NCI-H526 treated with DMSO at 0.1 percent for 48 hours (cell line): ENCODE results near the gene TEX29.

Experiments used
- DNase-seq: peaks from one replicate; lab custom pipeline; 2025; lab: John Stamatoyannopoulos, UW

Gene TEX29

DNA sequence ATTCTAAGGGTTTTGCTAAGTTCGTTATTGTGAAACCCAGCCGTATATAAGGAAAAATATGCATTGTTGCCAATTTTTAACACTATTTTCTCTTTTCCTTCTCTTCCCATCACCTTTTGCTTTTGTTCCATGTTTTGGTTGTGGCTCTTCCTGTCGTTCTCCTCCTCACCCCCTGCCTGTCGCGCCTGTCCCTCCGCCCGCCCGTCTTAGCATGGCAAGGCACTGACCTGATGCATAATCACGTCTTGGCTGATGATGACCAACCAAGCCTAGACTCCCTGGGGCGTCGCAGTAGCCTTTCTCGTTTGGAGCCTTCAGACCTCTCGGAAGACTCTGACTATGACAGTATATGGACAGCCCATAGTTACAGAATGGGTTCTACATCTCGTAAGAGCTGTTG, 28.5 kb upstream of the TEX29 start:
- DNase-seq, result no peak

DNA sequence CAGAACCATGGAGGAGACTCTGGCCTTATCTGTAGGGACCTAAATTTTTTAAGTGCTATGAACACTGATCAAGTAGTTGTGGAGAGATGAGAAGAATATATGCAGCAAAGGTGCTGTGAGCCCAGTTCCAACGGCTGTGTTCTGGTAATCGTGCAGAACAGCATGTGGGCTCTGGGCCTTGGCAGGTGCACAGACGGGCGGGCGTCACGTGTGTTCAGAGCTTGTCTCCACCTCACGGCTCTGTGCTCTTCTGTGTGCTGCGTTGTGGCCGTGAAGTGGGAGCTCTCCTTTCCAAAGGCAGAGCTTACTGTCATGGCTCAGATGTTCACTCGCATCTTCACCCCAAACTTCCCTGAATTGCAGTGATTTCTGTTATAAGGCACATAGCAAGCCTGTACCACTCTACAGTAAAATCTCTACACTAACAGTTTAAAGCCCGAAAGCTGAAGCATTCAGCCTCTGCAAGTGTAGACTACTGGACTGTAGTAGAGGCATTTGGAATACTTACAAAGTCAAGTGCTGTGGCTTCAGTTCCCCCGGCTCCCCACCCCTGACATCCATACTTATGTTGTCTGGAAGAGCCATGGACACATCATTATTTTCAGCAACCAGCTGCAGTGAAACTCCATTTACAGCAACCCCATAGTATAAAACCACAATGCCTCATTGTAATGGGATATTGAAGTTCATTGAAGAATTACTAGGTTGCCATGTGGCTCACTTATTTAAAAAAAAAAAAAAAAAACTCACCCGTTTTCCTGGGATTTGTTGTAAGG, 27.5 kb upstream of the TEX29 start:
- DNase-seq, result no peak

DNA sequence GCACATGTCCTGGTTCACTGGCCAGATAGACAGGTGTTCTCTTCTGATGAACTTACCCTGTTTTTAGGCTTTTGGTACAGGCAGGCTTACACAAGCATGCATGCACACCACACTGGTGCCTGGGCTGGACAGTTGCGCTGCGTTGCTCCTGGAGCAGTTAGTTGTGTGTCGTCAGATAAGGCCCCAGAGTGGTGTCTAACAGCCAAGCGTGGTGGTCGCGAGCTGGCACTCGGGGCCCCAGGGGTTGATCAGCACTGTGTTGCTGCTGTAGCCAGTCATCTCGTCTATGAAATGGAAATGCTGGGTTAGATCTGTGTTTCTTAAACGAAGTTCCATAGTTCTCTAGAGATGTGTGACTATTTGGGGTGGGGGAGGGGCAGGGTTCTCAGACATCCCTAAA, 24.6 kb upstream of the TEX29 start:
- no peak for DNase-seq

DNA sequence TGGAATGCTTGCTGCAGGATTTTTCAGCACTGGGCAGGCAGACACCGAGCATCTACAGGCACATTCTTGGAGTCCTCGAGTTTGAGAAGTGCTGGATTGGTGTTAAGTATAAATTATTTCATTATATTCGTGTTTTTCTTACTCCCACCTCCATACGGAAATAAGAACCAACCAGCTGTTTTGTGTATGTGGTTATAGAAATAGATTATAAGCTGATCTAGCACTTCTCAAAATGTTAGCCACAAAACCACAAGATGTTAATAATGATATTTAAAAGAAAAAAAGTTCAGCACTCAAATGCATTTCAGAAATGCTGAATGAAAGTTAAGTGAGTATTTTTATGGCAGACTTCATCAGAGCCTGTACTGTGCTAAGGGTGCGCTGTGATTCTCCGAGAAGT, 24.0 kb upstream of the TEX29 start:
- DNase-seq, result no peak

DNA sequence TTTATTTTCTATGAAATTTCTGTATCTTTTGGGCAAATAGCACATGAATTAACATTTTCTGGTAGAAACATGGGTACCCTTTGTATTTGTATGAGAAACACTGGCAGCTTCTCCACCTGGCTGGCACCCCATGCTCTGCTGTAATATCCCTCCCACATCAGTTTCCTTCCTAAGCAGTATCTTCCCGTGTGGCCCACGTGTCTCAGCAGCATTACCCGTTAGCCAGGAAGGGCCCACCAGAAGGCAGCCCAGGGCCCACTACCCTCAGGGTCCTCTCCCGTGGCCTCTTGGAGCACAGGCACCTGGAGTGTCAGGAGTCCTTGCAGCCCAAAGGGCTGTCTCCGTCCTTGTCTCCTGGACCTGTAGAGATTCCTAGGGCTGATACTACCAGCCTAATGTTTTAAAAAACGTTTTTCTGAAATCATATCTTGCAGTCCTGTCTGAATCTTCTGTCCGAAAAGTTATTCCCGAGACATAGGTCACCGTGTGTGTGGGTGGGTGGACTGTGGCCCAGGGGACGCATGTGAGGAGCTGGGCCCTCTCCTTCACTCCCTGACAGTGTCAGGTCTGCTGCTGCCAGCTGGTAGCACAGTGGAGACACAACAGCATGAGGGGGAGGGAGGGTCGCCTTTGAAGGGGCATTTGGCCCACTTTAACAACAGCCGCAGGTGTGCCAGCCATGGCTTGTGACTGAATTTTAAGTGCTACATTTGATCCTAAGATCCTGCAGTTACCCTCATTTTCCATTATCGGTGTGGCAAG, 22.0 kb upstream of the TEX29 start:
- DNase-seq, result no peak

DNA sequence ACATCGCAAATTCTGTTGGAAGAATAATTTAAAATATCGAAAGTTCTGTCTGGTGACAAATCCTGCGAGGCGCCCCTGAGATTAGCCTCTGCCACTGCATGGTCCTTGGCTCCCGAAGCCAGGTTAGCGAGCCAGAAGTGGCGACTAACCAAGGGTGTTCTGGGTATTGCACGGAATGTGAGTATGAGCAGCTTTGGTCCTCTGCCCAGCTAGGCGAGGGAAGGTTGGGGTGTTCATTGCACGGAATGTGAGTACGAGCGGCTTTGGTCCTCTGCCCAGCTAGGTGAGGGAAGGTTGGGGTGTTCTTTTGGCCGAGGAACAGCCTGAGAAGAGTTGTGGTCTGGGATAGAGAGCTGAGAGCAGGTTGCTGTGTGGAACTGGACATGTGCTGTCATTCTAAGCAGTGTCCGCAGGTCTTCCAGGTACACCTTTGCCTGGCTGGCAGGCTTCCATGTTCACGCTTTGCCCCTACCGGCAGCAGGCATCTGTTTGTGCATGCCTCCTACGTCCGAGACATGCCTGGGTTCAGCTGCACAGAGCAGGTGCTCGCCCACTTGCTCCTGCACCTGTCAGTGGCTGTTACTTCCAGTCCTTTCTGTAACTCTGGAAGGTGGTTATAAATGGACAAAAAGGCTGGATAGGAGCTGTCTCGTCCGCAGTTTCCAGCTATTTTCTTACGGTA, 18.3 kb upstream of the TEX29 start:
- DNase-seq, result no peak

DNA sequence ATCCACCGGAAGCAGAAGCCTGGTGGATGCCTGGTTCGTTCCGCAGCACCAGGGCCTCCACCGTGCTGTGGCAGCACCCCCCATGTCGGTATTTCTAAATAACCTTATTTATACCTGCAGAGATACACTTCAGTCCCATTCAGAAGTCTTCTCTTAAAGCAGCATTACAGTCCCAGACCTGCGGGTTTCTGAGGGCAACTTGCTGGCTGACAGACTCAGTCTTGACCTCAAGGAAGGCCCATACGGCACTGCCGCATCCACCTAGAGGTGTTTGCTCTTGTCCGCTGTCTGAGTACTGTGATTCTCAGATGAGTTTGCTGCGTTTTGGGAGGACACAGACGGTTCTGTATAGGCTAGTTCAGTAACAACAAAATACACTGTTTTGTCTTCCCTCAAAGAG, 16.9 kb upstream of the TEX29 start:
- DNase-seq, result no peak

DNA sequence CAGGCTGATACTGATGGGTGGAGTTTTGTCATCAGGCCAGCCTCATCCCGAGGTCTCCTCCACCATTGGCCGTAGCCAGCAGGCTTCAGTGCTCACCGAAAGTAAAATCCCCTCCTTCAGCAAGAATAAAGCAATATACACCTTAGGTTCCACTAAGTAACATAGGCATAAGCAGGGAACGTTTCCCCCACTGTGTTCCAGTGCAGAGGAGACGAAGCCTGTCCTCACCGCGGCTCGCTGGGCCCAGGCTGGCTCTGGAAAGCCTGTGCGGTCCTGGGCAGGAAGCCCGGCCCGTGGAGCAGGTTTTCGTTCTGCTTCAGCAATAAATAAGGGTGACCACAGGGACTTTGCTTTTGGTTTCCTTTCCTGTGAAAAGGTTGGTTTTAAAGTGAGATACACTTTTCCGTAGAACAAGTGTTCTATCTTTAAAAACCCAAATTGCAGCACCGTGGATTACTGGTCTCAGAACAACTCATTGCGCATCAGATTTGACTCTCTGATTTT, 16.3 kb upstream of the TEX29 start:
- DNase-seq, result no peak

DNA sequence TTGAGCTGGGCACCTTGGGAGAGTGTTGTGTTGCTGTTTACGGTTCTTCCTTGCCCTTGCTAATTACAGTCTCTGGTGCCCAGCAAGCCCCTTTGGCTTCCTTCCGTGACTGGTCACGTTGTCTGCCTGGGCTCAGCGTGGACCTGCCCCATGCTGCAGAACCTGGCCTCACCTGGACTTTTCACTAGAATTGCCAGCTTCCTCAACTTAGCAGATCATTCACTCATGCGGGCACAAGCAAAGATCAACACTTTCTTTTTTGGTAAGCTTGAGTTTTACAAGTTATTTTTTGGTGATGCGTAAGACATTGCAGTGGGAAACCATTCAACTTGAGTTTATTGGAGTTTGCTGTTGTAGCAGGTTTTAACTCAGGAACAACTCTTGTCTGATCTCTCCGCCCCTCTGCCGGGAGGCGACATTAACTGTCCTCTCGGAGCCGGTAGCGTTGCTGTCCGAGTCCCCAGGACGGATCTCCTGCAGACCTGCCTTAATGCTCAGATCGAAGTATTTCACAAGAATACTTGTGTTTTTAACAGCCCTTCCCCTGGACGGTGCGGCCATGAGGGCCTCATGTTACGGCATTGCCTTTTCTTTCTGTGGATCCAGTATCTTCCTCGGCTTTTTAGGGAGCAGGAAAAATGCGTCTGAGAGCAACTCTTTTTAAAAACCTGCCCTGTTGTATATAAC, 15.7 kb upstream of the TEX29 start:
- DNase-seq, result no peak

DNA sequence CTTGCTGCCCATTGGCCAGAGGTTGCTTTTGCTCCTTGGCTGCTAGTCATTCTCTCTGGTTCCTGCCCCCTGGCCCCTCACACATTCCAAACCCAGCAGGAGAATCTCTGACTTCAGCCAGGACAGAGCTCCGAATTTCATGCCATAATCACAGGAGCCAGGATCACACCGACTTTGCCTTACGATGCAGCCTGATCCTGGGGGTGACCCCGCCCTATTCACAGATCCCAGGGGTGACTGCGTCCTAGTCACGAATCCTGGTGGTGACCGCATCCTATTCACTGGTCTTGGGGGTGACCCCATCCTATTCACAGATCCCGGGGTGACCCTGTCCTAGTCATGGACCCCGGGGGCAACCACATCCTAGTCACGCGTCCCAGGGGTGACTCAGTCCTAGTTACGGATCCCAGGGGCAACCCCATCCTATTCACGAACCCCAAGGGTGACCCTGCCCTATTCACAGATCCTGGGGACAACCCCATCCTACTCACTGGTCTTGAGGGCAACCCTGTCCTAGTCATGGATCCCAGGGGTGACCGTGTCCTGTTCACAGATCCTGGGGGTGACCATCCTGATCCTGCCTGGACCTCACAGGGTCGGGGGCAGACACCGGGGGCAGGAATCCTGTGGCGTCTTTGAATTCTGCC, 7.4 kb upstream of the TEX29 start:
- DNase-seq, result no peak

DNA sequence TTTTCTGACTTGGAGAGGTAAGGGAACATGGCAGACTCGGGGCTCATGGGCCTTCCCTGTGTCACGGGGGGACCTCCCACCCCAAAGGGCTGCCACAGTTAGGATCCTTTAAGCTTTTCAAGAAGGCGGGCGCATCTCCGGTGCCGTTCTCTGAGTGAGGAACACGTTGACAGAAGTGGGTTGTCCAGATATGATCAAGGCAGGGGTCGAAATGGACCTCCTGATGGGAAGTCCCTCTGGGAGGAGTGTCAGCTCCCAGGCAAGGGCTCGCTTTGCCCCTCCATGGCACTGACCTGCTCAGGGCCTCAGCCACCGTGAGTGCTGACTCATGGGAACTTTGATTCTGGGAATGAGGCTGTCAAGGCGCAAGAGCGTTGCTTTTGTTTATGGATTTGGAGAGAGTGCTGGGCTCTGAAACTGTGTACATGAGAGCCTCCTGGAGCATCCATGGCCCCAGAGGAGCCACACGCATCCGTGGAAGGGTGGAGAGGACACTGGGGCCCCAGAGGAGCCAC, 6.5 kb upstream of the TEX29 start:
- DNase-seq, result no peak

DNA sequence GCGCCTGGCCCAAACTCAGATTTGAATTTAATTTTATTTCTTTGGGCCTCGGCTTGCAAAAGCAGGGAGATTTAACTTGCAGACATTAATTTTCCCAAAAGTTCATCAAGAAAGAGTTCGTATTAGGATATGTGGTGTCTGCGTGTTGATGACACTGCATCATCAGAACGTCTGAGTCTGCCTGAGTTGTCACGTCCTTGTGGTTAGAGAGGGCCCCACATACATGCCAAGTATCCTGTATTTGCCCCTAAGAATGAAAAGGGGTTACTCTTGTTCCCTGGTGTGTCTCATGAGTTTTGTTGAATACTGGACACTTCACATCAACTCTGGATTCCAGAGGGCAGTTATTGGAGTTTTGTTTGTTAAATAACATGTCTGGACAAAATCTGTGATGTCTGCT, 5.6 kb upstream of the TEX29 start:
- DNase-seq, result no peak

DNA sequence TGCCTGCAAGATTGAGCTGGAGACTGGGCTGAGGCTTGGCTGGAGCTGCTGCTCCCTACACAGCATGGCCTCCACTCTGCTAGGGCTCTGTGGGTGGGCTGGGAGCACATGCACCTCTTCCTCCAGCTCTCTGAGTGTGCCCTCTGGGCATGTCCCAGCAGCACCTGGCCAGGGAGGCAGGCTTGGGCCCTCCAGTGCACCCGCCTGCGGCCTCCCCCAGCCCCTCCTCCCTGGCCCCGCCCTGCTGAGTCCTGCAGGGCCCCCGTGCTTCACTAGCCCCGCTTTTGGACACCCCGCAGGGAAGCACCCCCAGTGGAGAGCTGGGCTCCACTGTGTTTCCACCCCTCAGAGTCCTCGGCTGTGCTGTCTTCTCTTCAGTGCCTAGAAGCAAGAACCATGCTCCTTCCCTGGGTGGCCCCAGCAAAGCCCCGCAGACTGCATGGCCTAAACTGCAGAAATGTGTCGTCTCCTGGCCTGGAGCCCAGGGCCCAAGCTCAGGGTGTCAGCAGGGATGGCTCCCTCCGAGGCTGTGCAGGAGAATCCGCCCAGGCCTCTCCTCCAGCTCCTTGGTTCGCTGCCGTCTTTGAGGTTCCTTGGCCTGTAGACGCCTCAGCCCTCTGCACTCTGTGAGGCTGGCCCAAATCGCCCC, 5.0 kb upstream of the TEX29 start:
- DNase-seq, result no peak

DNA sequence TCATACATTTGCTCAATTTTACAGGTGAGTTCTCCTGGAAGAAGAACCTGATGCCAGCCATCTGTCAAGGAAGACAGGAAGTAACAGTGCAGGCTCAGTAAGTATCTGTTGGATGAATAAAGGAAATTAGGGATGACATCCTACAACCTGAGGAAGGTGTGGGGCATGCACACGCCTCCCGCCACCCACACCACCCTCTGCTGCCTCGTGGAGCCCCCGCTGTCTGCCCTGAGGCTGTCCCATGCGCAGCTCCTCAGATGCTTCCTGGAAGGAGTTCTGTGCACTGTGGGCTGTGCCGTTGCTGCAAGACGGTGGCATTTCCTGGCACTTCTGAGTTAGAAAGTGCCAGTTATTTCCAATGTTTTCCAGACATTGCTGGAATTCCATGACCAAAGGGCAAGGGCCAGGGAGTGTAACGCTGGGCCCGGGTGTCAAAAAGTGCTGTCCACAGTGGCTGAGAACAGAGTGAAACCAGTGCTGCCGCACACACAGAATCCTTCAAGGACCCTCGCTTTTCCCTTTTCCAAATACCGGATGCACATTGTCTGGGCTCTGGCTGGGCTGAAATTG, 4.2 kb upstream of the TEX29 start:
- no peak for DNase-seq

DNA sequence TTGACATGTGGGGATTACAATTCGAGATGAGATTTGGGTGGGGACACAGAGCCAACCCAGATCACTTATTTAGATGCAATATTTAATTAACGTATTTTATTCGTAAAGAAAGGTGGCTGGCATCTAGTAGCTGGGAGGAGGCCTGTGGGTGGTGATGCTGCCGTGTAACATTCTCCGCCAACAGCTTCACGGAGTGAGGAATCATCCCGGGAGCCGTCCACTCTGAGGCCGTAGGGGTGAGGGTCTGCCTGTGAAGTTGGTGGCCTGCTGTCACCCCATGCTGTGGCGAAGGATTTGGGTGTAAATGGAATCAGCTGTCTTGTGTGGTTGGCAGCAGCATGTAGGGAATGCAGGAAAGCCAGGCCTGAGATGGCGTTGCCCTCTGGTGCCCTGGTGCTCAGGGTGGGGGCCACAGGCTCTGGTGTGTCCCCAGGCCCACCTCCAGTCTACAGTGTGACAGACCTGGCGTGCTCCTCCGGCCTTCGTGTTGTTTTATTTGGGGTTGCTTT, 3.3 kb upstream of the TEX29 start:
- no peak for DNase-seq

DNA sequence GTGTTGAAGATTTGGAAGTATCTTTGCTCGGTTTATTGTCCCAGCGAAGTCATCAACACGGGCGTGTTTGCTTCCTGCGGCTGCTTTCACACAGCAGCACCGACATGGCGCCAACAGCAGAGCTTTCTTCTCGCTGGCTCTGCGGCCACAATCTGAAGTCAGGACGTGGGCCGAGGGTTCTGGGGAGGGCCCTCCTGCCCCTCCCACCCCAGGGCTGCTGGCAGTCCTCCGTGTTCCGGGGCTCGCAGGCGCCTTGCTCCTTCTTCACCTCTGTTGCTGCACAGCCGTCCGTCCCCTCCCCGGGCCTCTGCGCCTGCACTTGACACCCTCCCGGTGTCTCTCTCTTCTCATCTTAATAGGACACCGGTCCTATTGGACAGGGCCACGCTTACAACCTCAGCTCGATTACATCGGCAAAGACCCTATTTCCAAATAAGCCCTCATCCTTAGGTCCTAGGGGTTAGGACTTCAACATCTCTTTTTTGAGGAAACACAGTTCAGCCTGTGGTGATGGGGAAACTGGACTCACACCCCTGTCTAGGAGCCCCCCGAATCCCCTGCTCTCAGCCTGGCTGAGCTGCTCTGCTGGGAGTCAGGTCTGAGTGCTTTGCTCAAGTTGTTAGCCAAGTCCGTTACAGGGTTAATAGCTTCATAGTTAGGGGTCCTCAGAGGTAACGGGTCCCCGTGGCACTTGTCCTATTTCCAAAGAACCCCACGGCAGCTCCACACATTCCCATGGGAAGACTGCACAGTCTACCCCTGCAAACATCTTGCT, 2.7 kb upstream of the TEX29 start:
- no peak for DNase-seq

DNA sequence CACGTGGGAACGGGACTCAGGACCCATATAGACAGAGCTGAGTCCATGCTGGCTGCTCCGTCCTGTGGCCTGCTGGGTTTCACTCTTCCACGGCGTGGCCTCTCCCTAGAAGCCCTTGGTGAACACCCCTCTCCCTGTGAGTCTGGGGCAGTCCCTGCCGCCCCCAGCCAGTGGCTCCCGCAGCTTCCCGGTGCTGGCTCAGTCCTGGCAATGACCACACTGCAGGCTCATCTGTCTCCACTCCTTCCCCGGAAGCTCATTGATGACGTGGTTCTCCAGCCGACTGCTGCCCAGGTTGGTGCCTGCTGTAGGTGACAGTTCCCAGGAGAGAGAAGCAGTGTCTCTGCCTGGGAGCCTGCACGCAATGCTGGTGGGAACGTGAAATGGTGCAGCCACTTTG, 2.1 kb upstream of the TEX29 start:
- no peak for DNase-seq

DNA sequence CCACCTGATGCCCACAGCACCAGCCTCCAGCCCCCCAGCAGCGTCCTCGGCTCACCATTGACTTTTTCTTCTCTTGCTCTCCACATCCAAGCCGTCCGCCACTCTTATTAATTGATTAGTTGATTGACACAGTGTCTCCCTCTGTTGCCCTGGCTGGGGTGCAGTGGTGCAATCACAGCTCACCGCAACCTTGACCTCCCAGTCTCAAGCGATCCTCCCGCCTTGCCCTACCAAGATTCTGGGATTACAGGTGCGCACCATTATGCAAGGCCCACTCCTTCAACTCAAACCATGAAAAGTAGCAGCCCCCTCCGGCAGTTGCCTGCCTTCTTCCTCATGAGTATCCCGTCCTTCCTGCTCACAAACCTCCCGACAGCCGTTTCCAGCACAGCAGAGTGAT, 921 bp upstream of the TEX29 start:
- no peak for DNase-seq

DNA sequence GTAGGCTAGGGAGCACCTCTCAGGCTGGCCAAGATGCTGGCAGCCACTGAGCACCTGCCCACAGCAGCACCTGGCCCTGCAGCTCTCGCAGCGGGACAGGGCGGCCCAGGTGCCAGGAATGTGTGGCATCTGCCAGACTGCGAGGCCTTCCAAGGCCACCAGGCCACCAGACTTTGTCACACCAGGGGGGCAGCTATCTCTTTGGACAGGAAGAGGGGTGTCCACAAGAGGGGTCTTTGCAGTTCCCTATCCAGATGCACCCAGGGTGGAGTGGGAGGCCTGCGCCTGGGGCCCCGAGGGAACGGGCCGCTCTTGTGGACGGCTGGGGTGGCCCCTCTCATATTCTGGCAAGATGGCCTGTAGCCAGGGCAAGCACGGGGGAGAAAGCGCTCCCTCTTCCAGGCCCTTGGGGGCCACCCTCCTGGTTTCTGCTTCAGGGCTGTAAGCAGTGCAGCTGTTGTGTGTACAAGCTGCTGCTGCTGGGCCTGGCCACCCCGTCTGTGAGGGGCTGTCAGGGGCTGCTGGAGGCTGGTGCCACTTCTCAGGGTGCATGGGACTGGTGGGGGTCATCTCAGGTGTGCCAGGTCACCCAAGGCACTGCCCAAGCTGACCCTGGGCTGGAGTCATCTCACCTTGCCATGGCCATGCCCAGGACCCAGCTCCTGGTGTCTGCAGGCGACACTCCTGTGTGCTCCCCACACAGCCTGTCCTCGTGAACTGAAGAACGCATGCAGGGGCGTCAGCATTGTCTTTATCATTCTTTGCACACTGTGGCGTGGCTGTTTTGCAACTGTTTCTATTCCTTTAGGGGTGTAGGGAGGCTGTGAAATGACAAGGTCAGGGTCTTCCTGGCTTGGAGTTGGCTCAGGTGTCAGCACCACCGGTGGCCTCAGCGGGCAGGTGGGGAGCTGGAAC, 1.8 kb downstream of the TEX29 start:
- no peak for DNase-seq
